ENCODE measurements around the gene FGF18. TPM values are rescaled to one million over a fixed set of nuclear protein-coding genes. Genes with fewer than 3 reads are reported as not detected.
"Not testable (repeated sequence)": the region's sequence is repeated elsewhere in the genome, so short reads cannot be mapped to it uniquely, and the experiment has no call there.

Gene FGF18
- total RNA-seq, 1 experiment from 2014 or later: 2.4 TPM

DNA sequence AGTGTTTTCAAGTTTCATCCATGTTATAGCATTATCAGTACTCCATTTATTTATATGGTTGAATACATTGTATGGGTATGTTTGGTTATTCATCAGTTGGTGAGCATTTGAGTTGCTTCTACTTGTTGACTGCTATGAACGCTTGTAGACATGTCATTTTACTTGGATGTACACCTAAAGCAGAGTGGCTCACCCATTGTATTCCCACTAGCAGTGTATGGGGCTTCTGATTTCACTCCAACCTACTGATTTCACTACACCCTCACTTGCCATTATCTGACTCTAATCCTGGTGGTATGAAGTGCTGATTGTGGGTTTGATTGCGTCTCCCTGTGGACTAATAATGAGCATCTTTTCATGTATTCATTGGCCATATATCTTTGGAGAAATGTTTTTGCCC is 22.3 kb upstream of the FGF18 start:
- DNase-seq (ENCODE audit: low spot score): no peak
- in situ Hi-C loops (cut with HindIII; ENCODE audit: low sequenced_read_pairs): no loop called here

DNA sequence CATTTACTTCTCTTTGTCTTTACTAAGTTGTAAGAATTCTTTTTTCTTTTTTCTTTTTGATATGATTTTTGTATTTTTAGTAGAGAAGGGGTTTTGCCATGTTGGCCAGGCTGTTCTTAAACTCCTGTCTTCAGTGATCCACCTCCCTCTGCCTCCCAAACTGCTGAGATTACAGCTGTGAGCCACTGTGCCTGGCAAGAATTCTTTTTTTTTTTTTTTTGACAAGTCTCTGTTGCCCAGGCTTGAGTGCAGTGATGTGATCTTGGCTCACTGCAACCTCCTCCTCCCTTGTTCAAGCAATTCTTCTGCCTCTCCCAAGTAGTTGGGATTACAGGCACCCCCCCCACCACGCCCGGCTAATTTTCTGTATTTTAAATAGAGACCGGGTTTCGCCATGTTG is 21.8 kb upstream of the FGF18 start:
- DNase-seq (ENCODE audit: low spot score): no peak
- in situ Hi-C loops (cut with HindIII; ENCODE audit: low sequenced_read_pairs): no loop called here

DNA sequence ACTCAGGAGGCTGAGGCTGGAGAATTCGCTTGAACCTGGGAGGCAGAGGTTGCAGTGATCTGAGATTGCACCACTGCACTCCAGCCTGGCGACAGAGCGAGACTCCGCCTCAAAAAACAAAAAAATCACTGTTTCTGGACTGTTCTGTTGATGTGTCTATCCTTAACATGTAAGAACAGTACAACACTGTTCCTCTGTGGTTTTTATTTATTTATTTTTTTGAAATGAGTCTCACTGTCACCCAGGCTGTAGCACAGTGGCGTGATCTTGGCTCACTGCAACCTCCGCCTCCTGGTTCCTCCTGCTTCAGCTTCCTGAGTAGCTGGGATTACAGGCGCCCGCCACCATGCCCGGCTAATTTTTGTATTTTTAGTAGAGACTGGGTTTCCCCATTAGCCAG is 20.8 kb upstream of the FGF18 start:
- in situ Hi-C loops (cut with HindIII; ENCODE audit: low sequenced_read_pairs); DNase-seq (ENCODE audit: low spot score): not testable (repeated sequence)

DNA sequence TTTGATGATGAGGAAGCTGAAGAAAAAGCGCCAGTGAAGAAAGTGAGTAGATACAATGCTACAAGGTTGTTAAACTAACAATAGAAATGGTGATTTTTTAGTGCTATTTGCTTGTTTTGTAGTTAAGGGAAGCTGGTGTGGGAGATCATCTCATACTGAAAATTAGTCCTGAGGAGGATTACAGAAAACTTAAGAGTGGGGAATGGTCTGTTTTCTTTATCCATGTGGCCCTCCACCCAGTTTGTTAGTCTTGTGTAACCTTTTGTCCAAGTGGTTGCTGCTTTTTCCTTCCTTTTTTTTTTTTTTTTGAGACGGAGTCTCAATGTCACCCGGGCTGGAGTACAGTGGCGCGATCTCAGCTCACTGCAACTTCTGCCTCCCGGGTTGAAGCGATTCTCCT is 19.3 kb upstream of the FGF18 start:
- no peak for DNase-seq (ENCODE audit: low spot score)
- in situ Hi-C loops (cut with HindIII; ENCODE audit: low sequenced_read_pairs): no loop called here

DNA sequence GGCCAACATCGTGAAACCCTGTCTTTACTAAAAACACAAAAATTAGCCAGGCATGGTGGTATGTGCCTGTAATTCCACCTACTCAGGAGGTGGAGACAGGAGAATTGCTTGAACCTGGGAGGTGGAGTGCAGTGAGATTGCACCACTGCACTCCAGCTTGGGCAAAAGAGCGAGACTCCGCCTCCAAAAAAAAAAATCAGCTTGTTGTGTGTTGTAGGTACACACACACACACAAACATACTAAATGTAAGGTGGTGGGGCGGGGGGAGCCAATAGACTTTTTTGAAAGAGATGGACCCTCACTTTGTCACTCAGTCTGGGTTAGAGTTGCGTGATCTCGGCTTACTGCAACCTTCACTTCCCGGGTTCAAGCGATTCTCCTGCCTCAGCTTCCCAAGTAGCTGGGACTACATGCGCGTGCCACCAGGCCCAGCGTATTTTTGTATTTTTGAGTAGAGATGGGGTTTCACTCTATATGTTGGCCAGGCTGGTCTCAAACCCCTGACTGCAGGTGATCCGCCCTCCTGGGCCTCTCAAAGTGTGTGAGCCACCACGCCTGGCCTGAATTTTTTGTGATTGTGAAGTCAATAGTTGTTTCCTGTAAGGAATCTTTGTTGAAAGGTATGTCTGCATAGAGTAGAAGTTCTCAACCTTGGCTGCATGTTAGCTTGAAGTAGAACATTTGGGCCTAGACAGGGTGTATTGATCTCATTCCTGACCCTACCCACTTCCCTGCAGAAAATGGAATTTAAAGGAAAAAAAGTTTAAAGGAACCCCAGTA is 18.1 kb upstream of the FGF18 start:
- in situ Hi-C loops (cut with HindIII; ENCODE audit: low sequenced_read_pairs): no loop called here
- DNase-seq (ENCODE audit: low spot score): no peak

DNA sequence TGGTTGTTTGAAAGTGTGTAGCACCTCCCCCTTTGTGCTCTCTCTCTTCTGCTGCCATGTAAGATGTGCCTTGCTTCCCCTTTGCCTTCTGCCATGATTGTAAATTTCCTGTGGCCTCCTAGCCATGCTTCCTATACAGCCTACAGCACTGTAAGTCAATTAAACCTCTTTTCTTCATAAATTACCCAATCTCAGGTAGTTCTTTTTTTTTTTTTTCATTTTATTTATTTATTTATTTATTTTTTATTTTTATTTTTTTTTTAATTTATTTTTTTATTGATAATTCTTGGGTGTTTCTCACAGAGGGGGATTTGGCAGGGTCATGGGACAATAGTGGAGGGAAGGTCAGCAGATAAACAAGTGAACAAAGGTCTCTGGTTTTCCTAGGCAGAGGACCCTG is 16.7 kb upstream of the FGF18 start:
- in situ Hi-C loops (cut with HindIII; ENCODE audit: low sequenced_read_pairs); DNase-seq (ENCODE audit: low spot score): not testable (repeated sequence)

DNA sequence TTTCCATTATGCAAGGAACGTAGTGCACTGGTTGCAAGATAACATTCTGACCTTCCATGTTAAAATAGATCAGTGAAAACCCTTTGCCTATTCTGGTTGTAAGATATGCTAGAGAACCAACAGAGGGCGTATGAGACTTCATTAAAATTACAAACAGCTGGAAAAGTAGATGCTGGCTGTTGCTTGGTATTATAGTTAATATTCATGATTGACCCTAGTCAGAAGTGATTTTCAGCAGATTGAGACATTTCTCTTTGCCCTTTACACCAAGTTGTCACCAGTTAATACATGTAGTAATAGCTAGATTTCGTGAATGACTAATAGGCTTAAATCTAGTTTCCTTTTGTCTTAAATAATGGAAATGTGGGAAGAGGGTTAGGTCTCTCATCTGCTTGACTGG is 13.8 kb upstream of the FGF18 start:
- in situ Hi-C loops (cut with HindIII; ENCODE audit: low sequenced_read_pairs): no loop called here
- DNase-seq (ENCODE audit: low spot score): no peak

DNA sequence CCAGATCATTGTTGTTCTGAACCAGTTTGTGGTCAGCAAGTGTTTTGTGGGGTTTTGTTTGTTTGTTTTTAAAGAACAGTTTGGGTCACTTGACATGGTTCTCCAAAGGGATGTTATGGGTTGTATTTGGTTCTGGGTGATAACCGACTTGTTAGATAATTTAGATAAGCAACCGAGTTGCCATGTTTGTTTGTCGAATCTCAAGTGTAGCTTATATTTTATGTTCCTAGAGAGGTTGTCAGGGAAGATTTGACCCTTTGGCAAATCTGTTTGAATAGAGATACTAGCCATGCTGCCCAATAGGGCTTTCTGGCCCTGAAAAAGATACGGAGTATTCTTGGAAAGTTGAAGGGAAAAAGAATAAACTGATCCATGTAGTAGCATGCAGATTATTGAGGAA is 12.2 kb upstream of the FGF18 start:
- in situ Hi-C loops (cut with HindIII; ENCODE audit: low sequenced_read_pairs): no loop called here
- DNase-seq (ENCODE audit: low spot score): no peak

DNA sequence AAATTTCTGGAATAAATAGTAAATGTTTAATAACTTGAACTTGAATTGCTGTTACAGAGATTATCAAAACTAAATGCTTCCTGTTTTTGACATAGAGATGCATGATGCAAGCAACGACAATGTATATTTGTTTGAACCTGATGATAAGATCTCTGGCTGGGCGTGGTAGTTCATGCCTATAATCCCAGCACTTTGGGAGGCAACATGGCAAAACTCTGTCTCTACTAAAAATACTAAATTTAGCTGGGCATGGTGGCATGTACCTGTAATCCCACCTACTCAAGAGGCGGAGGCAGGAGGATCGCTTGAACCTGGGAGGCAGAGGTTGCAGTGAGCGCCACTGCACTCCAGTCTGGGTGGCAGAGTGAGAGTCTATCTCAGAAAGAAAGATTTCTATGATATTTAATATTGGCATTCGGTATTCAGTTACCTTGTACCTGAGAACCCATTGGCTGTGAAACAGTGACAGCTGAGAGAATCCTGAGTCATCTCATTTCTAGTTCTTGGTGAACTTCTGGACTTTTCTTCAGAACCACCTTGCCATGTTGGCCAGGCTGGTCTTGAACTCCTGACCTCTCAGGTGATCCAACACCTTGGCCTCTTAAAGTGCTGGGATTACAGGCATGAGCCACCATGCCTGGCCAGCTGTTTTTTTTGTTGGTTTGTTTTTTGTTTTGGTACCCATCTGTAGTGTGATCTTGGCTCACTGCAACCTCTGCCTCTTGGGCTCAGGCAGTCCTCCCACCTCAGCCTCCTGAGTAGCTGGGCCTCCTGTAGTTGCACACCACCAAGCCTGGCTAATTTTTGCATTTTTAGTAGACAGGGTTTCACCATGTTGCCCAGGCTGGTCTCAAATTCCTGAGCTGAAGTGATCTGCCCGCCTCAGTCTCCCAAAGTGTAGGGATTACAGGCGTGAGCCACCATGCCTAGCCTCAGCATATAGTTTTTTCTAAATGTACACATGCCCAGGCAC is 10.0 kb upstream of the FGF18 start:
- in situ Hi-C loops (cut with HindIII; ENCODE audit: low sequenced_read_pairs): no loop called here
- no peak for DNase-seq (ENCODE audit: low spot score)

DNA sequence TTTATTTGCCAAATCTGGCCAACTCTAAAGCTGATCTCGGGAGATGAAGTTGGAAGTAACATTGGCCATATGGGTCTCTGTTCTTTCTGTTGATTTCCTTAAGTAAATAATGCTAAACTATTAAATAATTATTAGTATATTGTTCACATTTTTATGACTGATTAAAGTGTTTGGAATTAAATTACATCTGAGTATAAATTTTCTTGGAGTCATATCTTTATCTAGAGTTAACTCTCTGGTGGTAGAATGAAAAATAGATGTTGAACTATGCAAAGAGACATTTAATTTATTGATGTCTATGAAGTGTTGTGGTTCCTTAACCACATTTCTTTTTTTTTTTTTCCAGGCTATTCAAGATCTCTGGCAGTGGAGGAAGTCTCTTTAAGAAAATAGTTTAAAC is 9.3 kb upstream of the FGF18 start:
- DNase-seq (ENCODE audit: low spot score): no peak
- in situ Hi-C loops (cut with HindIII; ENCODE audit: low sequenced_read_pairs): no loop called here

DNA sequence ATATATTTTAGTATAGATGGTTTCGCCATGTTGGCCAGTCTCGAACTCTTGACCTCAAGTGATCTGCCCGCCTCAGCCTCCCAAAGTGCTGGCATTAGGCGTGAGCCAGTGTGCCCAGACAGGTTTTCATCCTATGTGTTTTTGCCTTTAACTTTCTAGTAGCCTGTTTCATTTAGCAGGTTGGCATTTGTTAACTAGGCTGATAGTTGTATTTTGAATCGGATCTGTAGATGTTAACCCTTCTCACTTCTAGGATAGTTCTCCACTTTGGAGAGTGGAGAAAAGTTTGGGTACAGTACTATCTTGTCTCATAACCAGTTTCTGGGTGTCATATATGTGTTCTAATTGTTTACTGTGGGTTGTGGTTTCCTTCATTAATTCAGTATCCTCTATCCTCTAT is 7.3 kb upstream of the FGF18 start:
- no peak for DNase-seq (ENCODE audit: low spot score)
- in situ Hi-C loops (cut with HindIII; ENCODE audit: low sequenced_read_pairs): no loop called here

DNA sequence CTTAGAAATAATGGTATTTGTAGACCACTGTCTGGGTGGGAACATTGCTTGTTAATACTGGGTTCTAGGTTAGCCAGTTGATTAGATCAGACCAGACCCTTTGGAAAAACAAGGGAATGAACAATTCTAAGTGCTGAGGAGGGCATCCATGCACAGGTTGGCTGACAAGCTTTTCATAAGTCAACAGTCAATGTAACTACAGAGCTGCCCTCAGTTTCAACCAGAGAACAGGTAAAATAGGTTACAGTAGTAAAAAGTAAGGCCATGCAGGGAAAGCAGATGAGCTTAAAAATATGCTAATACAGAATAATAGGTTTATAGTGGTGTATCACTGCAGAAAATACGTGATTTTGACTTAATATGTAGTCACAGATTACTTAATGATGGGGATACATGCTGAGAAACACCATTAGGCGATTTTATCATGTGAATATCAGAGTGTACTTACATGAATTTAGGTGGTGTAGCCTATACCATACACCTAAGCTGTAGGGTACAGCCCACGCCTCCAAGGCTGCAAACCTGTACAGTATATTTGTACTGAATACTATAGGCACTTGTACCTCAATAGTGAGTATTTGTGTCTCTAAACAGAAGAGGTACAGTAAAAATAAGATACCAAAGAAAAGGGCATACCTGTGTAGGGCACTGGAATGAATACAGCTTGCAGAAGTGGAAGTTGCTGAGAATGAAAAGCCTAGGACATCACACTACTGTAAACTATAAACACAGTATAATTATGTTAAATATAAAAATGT is 6.1 kb upstream of the FGF18 start:
- in situ Hi-C loops (cut with HindIII; ENCODE audit: low sequenced_read_pairs): no loop called here
- no peak for DNase-seq (ENCODE audit: low spot score)

DNA sequence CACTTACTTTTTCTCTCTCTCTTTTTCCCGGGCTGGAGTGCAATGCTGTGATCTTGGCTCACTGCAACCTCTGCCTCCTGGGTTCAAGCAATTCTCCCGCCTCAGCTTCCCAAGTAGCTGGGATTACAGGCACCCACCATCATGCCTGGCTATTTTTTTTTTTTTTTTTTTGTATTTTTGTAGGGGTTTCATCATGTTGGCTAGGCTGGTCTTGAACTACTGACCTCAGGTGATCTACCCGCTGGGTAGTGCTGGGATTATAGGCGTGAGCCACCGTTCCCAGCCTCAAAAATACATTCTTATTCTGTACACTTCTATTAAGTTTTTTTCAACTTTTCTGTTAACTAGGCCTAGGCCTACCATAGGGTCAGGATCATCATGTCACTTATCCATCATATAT is 5.5 kb upstream of the FGF18 start:
- DNase-seq (ENCODE audit: low spot score); in situ Hi-C loops (cut with HindIII; ENCODE audit: low sequenced_read_pairs): not testable (repeated sequence)

DNA sequence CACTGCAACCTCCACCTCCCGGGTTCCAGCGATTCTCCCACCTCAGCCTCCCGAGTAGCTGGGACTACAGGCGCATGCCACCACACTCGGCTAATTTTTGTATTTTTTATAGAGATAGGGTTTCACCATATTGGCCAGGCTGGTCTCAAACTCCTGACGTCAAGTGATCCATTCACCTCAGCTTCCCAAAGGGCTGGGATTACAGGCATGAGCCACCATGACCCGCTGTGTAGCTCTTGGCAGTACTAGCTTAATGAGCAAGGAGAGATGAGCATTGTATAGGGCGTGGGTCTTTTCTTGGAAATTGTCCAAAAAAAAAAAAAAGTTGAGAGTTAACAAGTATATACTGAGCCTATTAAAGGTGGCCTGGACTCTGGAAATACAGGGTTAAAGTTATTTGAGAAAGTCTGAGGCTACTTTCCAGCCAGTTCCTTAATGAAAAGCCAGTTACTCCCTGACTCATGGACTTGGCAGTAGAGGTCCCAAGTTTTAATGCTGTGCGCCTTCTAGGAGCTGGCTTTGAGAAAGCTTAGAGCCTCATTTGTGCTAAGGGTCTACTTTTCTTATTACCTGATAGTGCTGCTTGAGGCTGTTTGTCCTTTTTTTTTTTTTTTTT is 4.2 kb upstream of the FGF18 start:
- DNase-seq (ENCODE audit: low spot score): peak; percentile 54
- in situ Hi-C loops (cut with HindIII; ENCODE audit: low sequenced_read_pairs): no loop called here

DNA sequence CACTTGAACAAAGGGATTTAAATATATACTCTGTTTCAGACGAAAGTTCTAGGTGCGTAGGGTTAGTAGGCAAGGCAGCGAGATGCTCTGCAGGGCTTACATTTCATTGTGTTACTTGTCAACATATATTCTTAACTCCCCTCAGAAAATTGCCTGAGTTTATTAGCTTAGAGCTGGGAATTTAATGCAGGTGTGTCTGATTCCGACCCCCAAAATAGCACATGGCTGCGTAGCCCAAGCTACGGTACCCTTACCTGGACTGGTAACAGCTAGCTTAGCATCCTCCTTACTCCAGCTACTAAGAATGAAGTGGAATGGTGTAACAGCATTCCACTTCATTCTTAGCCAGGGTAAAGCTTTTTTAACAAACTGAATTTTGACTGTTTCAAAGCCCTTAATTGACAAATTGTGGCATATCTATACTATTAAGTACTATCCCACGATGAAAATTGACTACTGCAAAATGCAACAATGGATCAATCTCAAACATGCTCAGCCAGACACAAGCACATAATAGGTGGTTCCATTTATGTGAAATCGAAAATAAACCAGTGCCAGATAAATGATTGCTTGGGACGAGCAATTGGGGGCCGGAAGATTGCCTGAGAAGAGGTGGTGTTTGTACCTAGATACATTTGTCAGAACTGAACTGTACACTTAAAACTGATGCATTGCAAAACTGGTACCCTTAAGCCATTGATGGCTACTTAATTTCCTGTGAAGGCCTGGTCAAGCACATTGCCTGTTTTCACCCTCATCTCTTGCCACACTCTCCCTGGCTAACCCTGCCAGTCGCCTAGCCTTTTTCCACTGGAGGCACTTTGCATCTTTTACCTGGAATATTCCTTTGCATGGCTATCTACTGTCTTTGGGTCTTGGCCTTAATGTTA is 3.0 kb upstream of the FGF18 start:
- in situ Hi-C loops (cut with HindIII; ENCODE audit: low sequenced_read_pairs): no loop called here
- no peak for DNase-seq (ENCODE audit: low spot score)

DNA sequence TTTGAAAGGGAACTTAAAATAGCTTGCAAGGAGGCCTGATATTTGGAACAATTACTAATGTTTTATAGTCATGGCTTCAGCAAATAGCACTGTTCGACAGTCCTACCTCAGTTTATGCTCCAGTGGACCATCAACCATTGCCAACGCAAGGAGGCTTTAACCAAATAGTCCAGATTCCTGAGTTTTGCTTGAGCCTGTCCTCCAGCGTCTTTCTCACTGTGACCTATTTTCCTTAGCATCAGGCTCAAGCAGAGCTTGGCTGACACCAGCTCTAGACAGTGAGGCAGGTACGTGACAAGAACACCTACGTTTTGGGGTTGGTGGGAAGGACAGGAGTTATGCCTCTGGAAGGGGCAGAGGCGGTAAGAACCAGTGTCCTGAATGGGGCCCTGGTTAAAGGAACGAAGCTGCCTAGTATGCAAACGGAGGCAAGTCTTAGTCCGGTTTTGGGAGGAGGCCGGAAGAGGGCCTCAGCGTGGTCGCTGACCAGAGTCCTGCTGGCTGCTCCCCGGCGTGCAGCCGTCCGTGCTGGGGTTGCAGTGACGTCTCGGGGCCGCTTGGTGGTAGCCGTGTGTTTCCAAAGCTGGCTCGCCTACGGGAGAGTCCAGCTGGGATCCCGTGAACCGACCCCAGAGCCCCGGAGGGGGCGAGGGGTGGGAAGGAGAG is 998 bp upstream of the FGF18 start:
- peak; percentile 74 for DNase-seq (ENCODE audit: low spot score)
- in situ Hi-C loops (cut with HindIII; ENCODE audit: low sequenced_read_pairs): no loop called here

DNA sequence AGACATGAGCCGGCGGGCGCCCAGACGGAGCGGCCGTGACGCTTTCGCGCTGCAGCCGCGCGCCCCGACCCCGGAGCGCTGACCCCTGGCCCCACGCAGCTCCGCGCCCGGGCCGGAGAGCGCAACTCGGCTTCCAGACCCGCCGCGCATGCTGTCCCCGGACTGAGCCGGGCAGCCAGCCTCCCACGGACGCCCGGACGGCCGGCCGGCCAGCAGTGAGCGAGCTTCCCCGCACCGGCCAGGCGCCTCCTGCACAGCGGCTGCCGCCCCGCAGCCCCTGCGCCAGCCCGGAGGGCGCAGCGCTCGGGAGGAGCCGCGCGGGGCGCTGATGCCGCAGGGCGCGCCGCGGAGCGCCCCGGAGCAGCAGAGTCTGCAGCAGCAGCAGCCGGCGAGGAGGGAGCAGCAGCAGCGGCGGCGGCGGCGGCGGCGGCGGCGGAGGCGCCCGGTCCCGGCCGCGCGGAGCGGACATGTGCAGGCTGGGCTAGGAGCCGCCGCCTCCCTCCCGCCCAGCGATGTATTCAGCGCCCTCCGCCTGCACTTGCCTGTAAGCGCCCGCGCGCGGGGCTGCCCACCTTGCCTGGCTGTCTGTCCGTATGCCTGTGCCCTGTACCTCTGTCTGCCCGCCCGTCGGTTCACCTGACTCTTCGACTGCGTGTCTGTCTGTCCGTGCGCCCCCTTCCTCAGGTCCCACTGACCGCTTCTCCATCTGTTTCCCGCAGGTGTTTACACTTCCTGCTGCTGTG is 412 bp downstream of the FGF18 start:
- no peak for DNase-seq (ENCODE audit: low spot score)

More for the DNA sequence above, 412 bp downstream of the FGF18 start:
- in situ Hi-C loops (cut with HindIII; ENCODE audit: low sequenced_read_pairs): no loop called here
